Neural progenitor cell (in vitro differentiated cells): ENCODE measurements around the gene APCDD1L.

ENCODE experiments used
- CTCF ChIP-seq: fragments of 200-600 bp; sonication (generic); IDR thresholded peaks from 2 replicates; pipeline ENCODE4 v1.5.1; 2017; ENCODE audit warnings: antibody characterized with exemption, mild to moderate bottlenecking
- EZH2 ChIP-seq: fragments of 200-600 bp; sonication (generic); IDR thresholded peaks from 2 replicates; pipeline ENCODE4 v1.6.1; 2017; ENCODE audit warnings: antibody characterized with exemption, mild to moderate bottlenecking, moderate library complexity

GRCh38 chr20:58447511-58448391 lies 67.4 kb downstream of the APCDD1L start:
- peak; percentile 71 for TF ChIP-seq CTCF
- TF ChIP-seq EZH2, result no peak
